Right hindlimb (tissue), 1 donor: Measurements from ENCODE around the gene PASD1.

Experiments
- DNase-seq: peaks from one replicate; pipeline ENCODE4 v3.0.0-alpha.2; 2018

PASD1 gene

DNA sequence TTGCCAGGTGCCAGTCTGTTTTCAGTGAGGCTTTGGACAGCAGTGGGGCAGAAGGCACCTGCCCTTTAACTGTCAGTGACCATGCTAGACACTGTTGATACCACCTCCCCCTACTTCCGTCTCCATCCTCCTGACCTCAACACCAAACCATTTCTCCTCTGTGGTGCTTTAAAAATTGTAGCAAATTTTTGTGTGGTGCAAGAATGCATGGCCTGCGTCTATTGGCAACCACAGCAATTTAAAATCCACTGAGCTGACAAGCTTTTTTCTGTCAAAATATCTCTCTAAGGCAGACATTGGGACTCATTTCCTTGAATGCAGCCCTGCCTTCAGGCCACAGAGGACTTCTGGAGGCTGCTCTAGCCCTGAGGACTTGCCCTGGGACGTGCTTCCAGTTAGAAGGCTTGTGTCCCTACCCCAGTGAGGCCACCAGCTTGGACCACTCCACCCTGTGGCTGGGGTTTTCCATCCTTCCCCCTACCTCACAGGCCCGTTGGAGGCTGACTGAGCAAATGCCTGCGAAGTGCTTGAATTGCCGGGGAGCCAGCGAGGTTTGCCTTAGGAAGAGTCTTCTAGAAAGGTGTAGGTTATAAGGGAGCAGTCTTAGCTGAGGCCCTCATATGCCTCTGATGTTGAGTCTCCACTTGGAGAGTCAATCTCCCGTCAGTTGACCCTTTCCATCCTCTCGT lies 138.7 kb downstream of the PASD1 start:
- no peak for DNase-seq

- DNase-seq, result no peak
These were observed 139.4 kb downstream of the PASD1 start for GRCh38 chrX:151702741-151703340.

DNA sequence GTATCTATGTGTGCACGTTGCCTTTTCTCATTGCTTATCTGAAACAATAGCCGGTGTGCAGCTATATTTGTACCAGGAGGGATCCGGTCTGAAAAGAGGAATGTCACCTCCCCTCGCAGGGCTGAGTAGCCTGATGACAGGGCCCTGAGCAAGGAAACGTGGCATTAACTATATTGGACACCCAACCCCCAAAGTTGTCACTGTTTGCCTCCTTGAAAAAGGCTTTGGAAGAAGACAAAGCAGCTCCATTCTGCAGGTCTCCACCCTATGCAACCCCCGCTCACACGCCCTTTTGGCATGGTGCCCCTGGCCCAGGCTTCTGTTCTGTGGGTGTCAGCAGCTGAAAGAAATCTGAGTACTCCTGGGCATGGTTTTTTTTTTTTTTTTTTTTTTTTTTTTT lies 140.0 kb downstream of the PASD1 start:
- peak; percentile 90 for DNase-seq

DNA sequence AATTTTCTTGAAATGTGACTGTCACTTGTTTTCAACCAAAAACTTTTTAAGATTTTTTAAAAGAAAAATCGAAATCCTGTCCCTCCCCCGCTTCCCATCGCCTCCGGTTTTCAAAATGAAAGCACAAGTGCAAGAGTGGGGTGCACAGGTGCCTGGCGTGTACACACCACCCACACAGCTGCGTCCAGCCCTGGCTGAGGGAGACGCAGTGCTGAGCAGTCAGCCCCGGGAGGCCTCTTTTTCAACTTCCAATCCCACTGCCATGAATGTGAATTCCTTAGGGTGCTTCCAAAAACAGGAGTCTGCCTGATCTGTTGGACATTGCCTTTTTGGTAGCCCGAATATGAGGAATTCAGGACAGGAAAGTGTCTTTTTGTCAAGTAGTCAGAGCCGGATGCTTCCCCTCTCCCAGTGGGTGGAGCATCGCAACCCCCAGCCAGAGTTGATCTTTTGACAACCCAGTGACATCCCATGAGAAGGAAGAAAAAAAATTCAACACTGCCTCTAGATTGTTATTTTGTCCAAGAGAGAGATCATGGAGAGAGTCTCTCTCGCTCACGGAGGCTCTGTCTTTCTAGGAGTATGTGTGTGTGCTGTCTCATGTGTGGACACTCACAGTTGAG lies 140.7 kb downstream of the PASD1 start:
- no peak for DNase-seq

GRCh38 chrX:151708821-151709220 lies 145.3 kb downstream of the PASD1 start:
- DNase-seq, result no peak

GRCh38 chrX:151710457-151710856 lies 147.0 kb downstream of the PASD1 start:
- no peak for DNase-seq

- DNase-seq, result no peak
These were observed 147.7 kb downstream of the PASD1 start for GRCh38 chrX:151711154-151711553.

DNA sequence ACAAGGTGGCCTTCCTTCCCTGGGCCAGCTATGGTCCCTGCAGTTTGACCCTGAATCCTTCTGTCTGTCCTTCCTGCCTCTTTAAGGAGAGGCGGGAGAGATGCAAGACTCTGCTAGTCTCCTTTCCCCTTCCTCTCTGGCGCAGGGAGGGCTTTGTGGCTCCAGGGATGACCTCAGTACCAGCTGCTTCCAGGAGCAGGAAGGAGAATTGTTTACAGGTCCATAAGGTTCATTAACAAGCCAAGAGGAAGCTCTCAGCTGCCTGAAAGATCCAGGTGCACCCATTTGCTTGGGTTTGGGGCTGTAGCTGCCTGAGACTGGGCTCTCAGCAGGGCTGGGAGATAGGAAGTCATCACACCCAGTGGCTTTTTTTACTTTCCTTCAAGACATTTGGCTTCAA lies 148.3 kb downstream of the PASD1 start:
- DNase-seq, result peak; percentile 73

GRCh38 chrX:151712253-151712652 lies 148.8 kb downstream of the PASD1 start:
- no peak for DNase-seq

GRCh38 chrX:151713849-151714248 lies 150.4 kb downstream of the PASD1 start:
- DNase-seq, result no peak

DNA sequence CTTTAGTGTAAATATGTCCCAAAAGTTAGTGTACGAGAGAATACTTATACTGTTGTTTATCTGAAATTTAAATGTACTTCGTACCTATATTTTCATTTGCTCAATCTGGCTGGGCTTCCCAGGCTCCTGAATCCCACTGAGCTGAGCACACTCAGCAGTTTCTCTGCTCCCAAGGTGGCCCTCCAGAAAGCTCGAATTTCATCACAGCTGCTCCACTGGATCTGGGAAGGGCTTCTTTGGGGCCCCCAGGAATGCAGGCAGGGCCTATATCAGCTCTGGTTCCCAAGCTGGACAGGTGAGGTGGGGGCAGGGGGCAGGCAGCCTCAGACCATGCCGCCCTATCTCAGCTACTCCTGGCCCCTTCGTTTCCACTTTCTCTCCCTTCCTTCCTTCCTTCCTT lies 150.9 kb downstream of the PASD1 start:
- DNase-seq, result no peak

GRCh38 chrX:151715752-151716151 lies 152.3 kb downstream of the PASD1 start, which contains the start of gene FATE1:
TSS of gene FATE1 (plus strand) at chrX:151716035. CDS start at chrX:151716120, 85 bp downstream.
- no peak for DNase-seq

DNA sequence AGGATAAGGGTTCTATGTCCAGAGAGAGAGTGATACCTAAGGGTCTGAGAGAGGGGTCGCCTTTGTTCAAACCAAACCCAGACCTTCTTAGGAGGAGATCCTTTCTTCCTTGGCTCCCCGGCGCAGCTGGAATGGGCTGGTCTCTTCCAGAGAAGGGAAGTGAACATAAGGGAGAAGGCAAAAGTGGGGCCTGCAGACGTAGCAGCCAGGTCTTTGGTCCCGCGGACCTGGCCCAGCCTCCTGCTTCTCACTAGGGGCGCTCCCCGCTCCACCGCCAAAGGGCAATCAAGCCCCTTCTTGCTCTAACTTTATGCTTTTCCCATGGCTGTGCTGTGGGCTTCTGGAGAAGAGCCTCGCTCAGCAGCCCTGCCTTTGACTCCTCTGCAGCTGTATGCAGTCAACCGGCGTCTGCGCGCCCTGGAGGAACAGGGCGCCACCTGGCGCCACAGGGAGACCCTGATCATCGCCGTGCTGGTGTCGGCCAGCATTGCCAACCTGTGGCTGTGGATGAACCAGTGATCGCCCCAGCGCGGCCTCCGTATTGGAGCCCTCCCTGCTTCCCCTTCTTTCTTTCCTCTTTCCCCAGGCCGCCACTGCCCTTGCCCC lies 158.9 kb downstream of the PASD1 start:
- peak; percentile 60 for DNase-seq

GRCh38 chrX:151723156-151723760 lies 159.8 kb downstream of the PASD1 start:
- no peak for DNase-seq

GRCh38 chrX:151724563-151725337 lies 161.3 kb downstream of the PASD1 start:
- DNase-seq, result no peak

DNA sequence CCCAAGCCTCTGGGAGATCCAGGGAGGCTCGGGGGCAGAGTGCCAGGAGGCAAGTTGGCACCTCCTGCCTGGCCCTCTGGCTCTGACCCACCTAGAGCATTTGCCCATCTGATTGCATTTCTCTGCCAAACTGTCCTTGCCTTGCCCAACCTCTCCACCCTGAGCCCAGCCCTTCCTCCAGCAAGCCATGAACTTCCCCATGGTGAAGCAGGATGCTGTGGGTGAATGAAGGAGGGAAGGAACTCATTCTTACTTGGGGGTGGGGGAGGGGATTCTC lies 161.8 kb downstream of the PASD1 start:
- DNase-seq, result no peak
